Caki2 (cell line): Measurements from ENCODE around the gene MUSK. TPM values are rescaled to one million over a fixed set of nuclear protein-coding genes. Genes with fewer than 3 reads are reported as not detected.
"Not testable (repeated sequence)": the region's sequence is repeated elsewhere in the genome, so short reads cannot be mapped to it uniquely, and the experiment has no call there.

Source experiments
- DNase-seq: peaks from one replicate; pipeline ENCODE4 v3.0.0-alpha.2; 2015; ENCODE audit warnings: low read depth
- in situ Hi-C: cut with HindIII; loops from 2 replicates; pipeline ENCODE4 v1.10.0; 2016; ENCODE audit warnings: low sequenced_read_pairs, low pct_unique_long_range_greater_than_20kb, mixed read lengths
- total RNA-seq: library from RNA; depleted of rRNA; stranded (reverse); fragments of >200 nt; shearing (Covaris generic); gene quantifications from 2 replicates; pipeline ENCODE4 v1.2.3, GENCODE V29; 2014; ENCODE audit warnings: low replicate concordance

MUSK gene
- total RNA-seq, 1 experiment from 2014 or later, result not detected

- no peak for DNase-seq
- in situ Hi-C loops, result no loop called here
Measured at GRCh38 chr9:110785166-110785565, 116.6 kb downstream of the MUSK start.

- in situ Hi-C loops, DNase-seq: not testable (repeated sequence)
Measured at GRCh38 chr9:110788396-110788795, 119.8 kb downstream of the MUSK start.

GRCh38 chr9:110788871-110789270 lies 120.3 kb downstream of the MUSK start:
- in situ Hi-C loops, result no loop called here
- DNase-seq, result no peak

GRCh38 chr9:110797611-110798010 lies 129.0 kb downstream of the MUSK start:
- no peak for DNase-seq
- in situ Hi-C loops, result no loop called here

- in situ Hi-C loops, result no loop called here
- DNase-seq, result no peak
Measured at GRCh38 chr9:110799396-110799795, 130.8 kb downstream of the MUSK start.

GRCh38 chr9:110801426-110801825 lies 132.8 kb downstream of the MUSK start:
- in situ Hi-C loops, result no loop called here
- DNase-seq, result no peak

- in situ Hi-C loops, result no loop called here
- DNase-seq, result no peak
Measured at GRCh38 chr9:110802416-110803035, 133.9 kb downstream of the MUSK start.

- in situ Hi-C loops, result no loop called here
- DNase-seq, result no peak
Measured at GRCh38 chr9:110807956-110808598, 139.5 kb downstream of the MUSK start.

- DNase-seq, result no peak
- in situ Hi-C loops, result no loop called here
Measured at GRCh38 chr9:110808599-110808980, 140.0 kb downstream of the MUSK start.

GRCh38 chr9:110809038-110809595 lies 140.5 kb downstream of the MUSK start:
- no peak for DNase-seq
- in situ Hi-C loops, result no loop called here

GRCh38 chr9:110810262-110810976 lies 141.8 kb downstream of the MUSK start:
- in situ Hi-C loops, result no loop called here
- DNase-seq, result no peak

GRCh38 chr9:110812886-110813285 lies 144.3 kb downstream of the MUSK start:
- no peak for DNase-seq
- in situ Hi-C loops, result no loop called here

- in situ Hi-C loops, result no loop called here
- DNase-seq, result no peak
Measured at GRCh38 chr9:110814159-110814558, 145.6 kb downstream of the MUSK start.

- in situ Hi-C loops, result no loop called here
- no peak for DNase-seq
Measured at GRCh38 chr9:110815361-110815760, 146.8 kb downstream of the MUSK start.

GRCh38 chr9:110820381-110820780 lies 151.8 kb downstream of the MUSK start:
- DNase-seq, result no peak
- in situ Hi-C loops, result no loop called here

- no peak for DNase-seq
- in situ Hi-C loops, result no loop called here
Measured at GRCh38 chr9:110821064-110821463, 152.5 kb downstream of the MUSK start.

GRCh38 chr9:110825129-110825528 lies 156.5 kb downstream of the MUSK start:
- in situ Hi-C loops, DNase-seq: not testable (repeated sequence)

- no peak for DNase-seq
Measured at GRCh38 chr9:110825950-110826349, 157.4 kb downstream of the MUSK start.

GRCh38 chr9:110826400-110826799 lies 157.8 kb downstream of the MUSK start:
- DNase-seq, in situ Hi-C loops: not testable (repeated sequence)

More at GRCh38 chr9:110825950-110826349, 157.4 kb downstream of the MUSK start:
- in situ Hi-C loops, result no loop called here
